Endothelial cell of umbilical vein (primary cell): ENCODE data around the gene SEMA3A. TPM values are rescaled to one million over a fixed set of nuclear protein-coding genes. Genes with fewer than 3 reads are reported as not detected.

Experiments used
- BruUV-seq: library from RNA; stranded (reverse); fragments of 400-500 nt; replicated peaks from 2 replicates; lab custom pipeline; 2021; lab: Mats Ljungman, UMichigan
- CTCF ChIA-PET: fragments of 300-600, 350-600 bp; sonication (Branson Sonifier 250); formaldehyde crosslinking; loops from one replicate; lab custom pipeline; 2021; ENCODE audit warnings: antibody characterized with exemption, inconsistent platforms; lab: Charles Lee
- POLR2A ChIA-PET: fragments of 300-600, 350-600 bp; sonication (Branson Sonifier 250); formaldehyde crosslinking; loops from one replicate; lab custom pipeline; 2021; ENCODE audit warnings: antibody characterized with exemption, inconsistent platforms; lab: Charles Lee
- DNase-seq: peaks from one replicate; pipeline ENCODE4 v3.0.0-alpha.2; 2011; ENCODE audit warnings: low read depth, low spot score
- FAIRE-seq: peaks from 2 replicates; lab custom pipeline; 2011; peaks lifted over from hg19 to GRCh38; lab: Jason Lieb, UNC
- H2AFZ ChIP-seq: 2 replicates; pipeline ENCODE4 v1.6.0; 2012; ENCODE audit warnings: low read depth, low read length, control low read depth, inconsistent platforms
- H3K27ac ChIP-seq: 2 replicates; pipeline ENCODE4 v1.5.1; 2011; ENCODE audit warnings: low read depth, mild to moderate bottlenecking, control low read depth, low read length, moderate library complexity; ENCODE audit not compliant: insufficient read depth
- H3K27me3 ChIP-seq, 2 experiments: 2 replicates each; pipeline versions ENCODE4 v1.6.0 to v1.6.1; 2011; ENCODE audit warnings: low read length in 2 of 2, mixed read lengths in 1 of 2; ENCODE audit not compliant: control insufficient read depth in 2 of 2, insufficient read depth in 2 of 2
- H3K36me3 ChIP-seq, 2 experiments: 2 replicates in 1 of 2; 3 replicates in 1 of 2; pipeline ENCODE4 v1.5.1; 2011; ENCODE audit warnings: low read length in 2 of 2, mild to moderate bottlenecking in 1 of 2, moderate library complexity in 1 of 2; ENCODE audit not compliant: control insufficient read depth in 2 of 2, insufficient read depth in 2 of 2; ENCODE audit errors: extremely low read depth in 1 of 2
- H3K4me1 ChIP-seq: 3 replicates; pipeline ENCODE4 v1.5.1; 2011; ENCODE audit warnings: mild to moderate bottlenecking, low read length; ENCODE audit not compliant: control insufficient read depth, insufficient read depth; ENCODE audit errors: extremely low read depth
- H3K4me2 ChIP-seq: 2 replicates; pipeline ENCODE4 v1.6.1; 2011; ENCODE audit warnings: low read length, control low read depth, mixed read lengths; ENCODE audit not compliant: insufficient read depth
- H3K4me3 ChIP-seq, 3 experiments: fragments of 200-600 bp in 1 of 3; sonication (generic), shearing (Covaris generic) in 1 of 3; replicated peaks in 1 of 3; 2 replicates each; pipeline ENCODE4 v1.5.1; 2011 to 2016; ENCODE audit warnings: control low read depth in 3 of 3, low read length in 3 of 3, mild to moderate bottlenecking in 2 of 3, inconsistent platforms in 1 of 3, low read depth in 1 of 3, moderate library complexity in 1 of 3; ENCODE audit not compliant: insufficient read depth in 1 of 3
- H3K79me2 ChIP-seq: 2 replicates; pipeline ENCODE4 v1.6.0; 2012; ENCODE audit warnings: low read length, inconsistent platforms; ENCODE audit not compliant: control insufficient read depth, insufficient read depth
- H3K9ac ChIP-seq: replicated peaks from 2 replicates; pipeline ENCODE3; 2011; ENCODE audit warnings: low read length, control low read depth; ENCODE audit not compliant: insufficient read depth; ENCODE audit errors: extremely low read depth
- H3K9me1 ChIP-seq: replicated peaks from 3 replicates; pipeline ENCODE4 v1.6.0; 2011; ENCODE audit warnings: mild to moderate bottlenecking, low read length; ENCODE audit not compliant: control insufficient read depth, insufficient read depth; ENCODE audit errors: extremely low read depth
- H3K9me3 ChIP-seq: replicated peaks from 2 replicates; pipeline ENCODE4 v1.5.1; 2012; ENCODE audit warnings: low read length, inconsistent platforms; ENCODE audit not compliant: control insufficient read depth, insufficient read depth
- H4K20me1 ChIP-seq: replicated peaks from 2 replicates; pipeline ENCODE3; 2011; ENCODE audit warnings: mild to moderate bottlenecking, low read length; ENCODE audit not compliant: control insufficient read depth, insufficient read depth; ENCODE audit errors: extremely low read depth
- EZH2 ChIP-seq: IDR thresholded peaks from 2 replicates; pipeline ENCODE4 v1.6.1; 2012; ENCODE audit warnings: borderline replicate concordance, low read depth, mild to moderate bottlenecking, moderate library complexity, low read length, inconsistent platforms; ENCODE audit not compliant: severe bottlenecking
- FOS ChIP-seq: IDR thresholded peaks from 2 replicates; pipeline ENCODE4 v1.6.1; 2011; ENCODE audit warnings: mild to moderate bottlenecking, low read length, moderate library complexity, borderline replicate concordance; ENCODE audit not compliant: insufficient read depth
- GATA2 ChIP-seq: IDR thresholded peaks from 2 replicates; pipeline ENCODE4 v1.7.0; 2011; ENCODE audit warnings: low read depth, mild to moderate bottlenecking, moderate library complexity, mixed read lengths, low read length; ENCODE audit not compliant: insufficient read length, insufficient read depth
- JUN ChIP-seq: IDR thresholded peaks from 2 replicates; pipeline ENCODE4 v1.6.1; 2011; ENCODE audit warnings: borderline replicate concordance, low read depth; ENCODE audit not compliant: insufficient read length, insufficient read depth
- MYC ChIP-seq: IDR thresholded peaks from one replicate; pipeline ENCODE4 v1.6.1; 2011; ENCODE audit warnings: mild to moderate bottlenecking, low read depth, low read length
- POLR2A ChIP-seq: IDR thresholded peaks from 2 replicates; pipeline ENCODE4 v1.6.1; 2012; ENCODE audit warnings: low read depth, mild to moderate bottlenecking, control low read depth, low read length
- POLR2AphosphoS5 ChIP-seq: IDR thresholded peaks from 2 replicates; pipeline ENCODE4 v1.6.1; 2012; ENCODE audit warnings: low read depth, mild to moderate bottlenecking, control low read depth, low read length, moderate library complexity; ENCODE audit not compliant: insufficient read depth
- dilution Hi-C: fragments of 300-500 bp; cut with MboI; formaldehyde crosslinking; loops from one replicate; pipeline ENCODE4 v1.15.0; 2019; ENCODE audit warnings: low sequenced_read_pairs; ENCODE audit not compliant: extremely low pct_ligation_motif_present
- intact Hi-C: fragments of 100-400 bp; cut with micrococcal nuclease; formaldehyde crosslinking; loops from one replicate; pipeline ENCODE4 v1.10.0; 2022
- polyA plus RNA-seq, 4 experiments: library from polyadenylated mRNA; depleted of rRNA in 3 of 4; stranded (reverse) in 3 of 4; unstranded in 1 of 4; fragments of >200 nt; gene quantifications; 2 replicates each; pipeline versions ENCODE4 v1.2.1 to v1.2.3, GENCODE V29; 2011 to 2012; ENCODE audit warnings: missing spikeins in 1 of 4
- total RNA-seq: library from RNA; stranded (reverse); gene quantifications from 2 replicates; pipeline ENCODE4 v1.2.3, GENCODE V29; 2021
- TF ChIP-seq, protein P1 (sequence below): IDR thresholded peaks from 2 replicates; pipeline ENCODE4 v1.6.1; 2011; ENCODE audit not compliant: insufficient read depth, insufficient read length
- TF ChIP-seq, protein P2 (sequence below), 2 donors: IDR thresholded peaks; 1 replicate in 1 of 2; 2 replicates in 1 of 2; pipeline ENCODE4 v1.5.1; 2011; ENCODE audit warnings: low read length in 2 of 2, mild to moderate bottlenecking in 2 of 2, moderate library complexity in 2 of 2, control low read depth in 1 of 2, inconsistent platforms in 1 of 2, low read depth in 1 of 2; ENCODE audit not compliant: insufficient read depth in 1 of 2; ENCODE audit errors: extremely low read depth in 1 of 2

SEMA3A gene
- total and polyA plus RNA-seq, 2 donors (not counting 3 experiments of a cell fraction or from before 2014, with no cell fraction given), result 0.68 to 1.2 TPM

DNA sequence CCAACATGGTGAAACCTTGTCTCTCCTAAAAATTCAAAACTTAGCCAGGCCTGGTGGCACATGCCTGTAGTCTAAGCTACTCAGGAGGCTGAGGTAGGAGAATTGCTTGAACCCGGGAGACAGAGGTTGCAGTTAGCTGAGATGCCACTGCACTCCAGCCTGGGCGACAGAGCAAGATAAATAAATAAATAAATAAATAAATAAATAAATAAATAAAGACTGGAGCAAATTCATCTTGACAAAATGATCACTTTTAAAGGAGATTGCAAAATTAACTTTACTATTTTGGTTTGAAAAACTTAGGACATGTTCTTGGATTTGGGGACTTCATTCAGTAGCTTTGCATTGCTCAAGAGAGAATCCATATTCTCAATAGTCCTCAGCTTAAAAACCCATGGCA, 137.0 kb downstream of the SEMA3A start:
- Histone ChIP-seq H4K20me1 (no peaks in the 10 kb centered on the region), H3K9me1 (no peaks in the 10 kb centered on the region), H3K27ac (no peak overlapping the region), H3K4me3 (no peak overlapping the region), H3K36me3 (no peaks in the 10 kb centered on the region), H3K4me1 (peaks cover 24% of the 10 kb centered on the region), H3K79me2 (no peaks in the 10 kb centered on the region), H3K4me2 (no peak overlapping the region), H2AFZ (no peak overlapping the region), H3K9ac (no peak overlapping the region), H3K27me3 (no peaks in the 10 kb centered on the region), H3K9me3 (no peaks in the 10 kb centered on the region)
- no TSS peak for BruUV-seq
- DNase-seq, result no peak
- dilution Hi-C loops, result no loop called here
- no peak for FAIRE-seq
- CTCF ChIA-PET, result no interaction called here
- intact Hi-C loops, result no loop called here
- TF ChIP-seq GATA2 (no peak), MYC (no peak), POLR2AphosphoS5 (no peak), EZH2 (no peak), FOS (no peak), JUN (no peak), POLR2A (no peak)
- TF ChIP-seq, protein P1, sequence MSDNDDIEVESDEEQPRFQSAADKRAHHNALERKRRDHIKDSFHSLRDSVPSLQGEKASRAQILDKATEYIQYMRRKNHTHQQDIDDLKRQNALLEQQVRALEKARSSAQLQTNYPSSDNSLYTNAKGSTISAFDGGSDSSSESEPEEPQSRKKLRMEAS, result no peak
- TF ChIP-seq, protein P2, sequence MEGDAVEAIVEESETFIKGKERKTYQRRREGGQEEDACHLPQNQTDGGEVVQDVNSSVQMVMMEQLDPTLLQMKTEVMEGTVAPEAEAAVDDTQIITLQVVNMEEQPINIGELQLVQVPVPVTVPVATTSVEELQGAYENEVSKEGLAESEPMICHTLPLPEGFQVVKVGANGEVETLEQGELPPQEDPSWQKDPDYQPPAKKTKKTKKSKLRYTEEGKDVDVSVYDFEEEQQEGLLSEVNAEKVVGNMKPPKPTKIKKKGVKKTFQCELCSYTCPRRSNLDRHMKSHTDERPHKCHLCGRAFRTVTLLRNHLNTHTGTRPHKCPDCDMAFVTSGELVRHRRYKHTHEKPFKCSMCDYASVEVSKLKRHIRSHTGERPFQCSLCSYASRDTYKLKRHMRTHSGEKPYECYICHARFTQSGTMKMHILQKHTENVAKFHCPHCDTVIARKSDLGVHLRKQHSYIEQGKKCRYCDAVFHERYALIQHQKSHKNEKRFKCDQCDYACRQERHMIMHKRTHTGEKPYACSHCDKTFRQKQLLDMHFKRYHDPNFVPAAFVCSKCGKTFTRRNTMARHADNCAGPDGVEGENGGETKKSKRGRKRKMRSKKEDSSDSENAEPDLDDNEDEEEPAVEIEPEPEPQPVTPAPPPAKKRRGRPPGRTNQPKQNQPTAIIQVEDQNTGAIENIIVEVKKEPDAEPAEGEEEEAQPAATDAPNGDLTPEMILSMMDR (IDR thresholded peaks at IDR 0.05; ENCODE audit: extremely low read depth in 1 of 2, insufficient read depth in 1 of 2, low read depth in 1 of 2, low read length in 2 of 2), result no peak
- POLR2A ChIA-PET, result no interaction called here
